Gastrocnemius medialis (tissue), 4 donors: ENCODE results near the gene PIGR. TPM values are rescaled to one million over a fixed set of nuclear protein-coding genes. Genes with fewer than 3 reads are reported as not detected.

Experiments
- ATAC-seq, 2 donors: fragments of 150-250 bp; one replicate each; pipeline ENCODE4 v1.9.1; 2016
- DNase-seq, 2 donors: peaks; one replicate each; pipeline ENCODE4 v3.0.0-alpha.2; 2019
- H3K27ac ChIP-seq, 4 donors: fragments of 200-600 bp; sonication (generic); 1 replicate in 1 of 4; 2 replicates in 3 of 4; pipeline ENCODE4 v1.5.1; 2016 to 2018; ENCODE audit warnings: mild to moderate bottlenecking in 2 of 4, moderate library complexity in 1 of 4
- H3K27me3 ChIP-seq, 3 donors: fragments of 200-600 bp; sonication (generic) in 2 of 3; 1 replicate in 1 of 3; 2 replicates in 2 of 3; pipeline versions ENCODE4 v1.5.1 to v1.6.0; 2016 to 2019; ENCODE audit warnings: mild to moderate bottlenecking in 1 of 3, moderate library complexity in 1 of 3
- H3K36me3 ChIP-seq, 2 donors: fragments of 200-600 bp; sonication (generic) in 1 of 2; one replicate each; pipeline ENCODE4 v1.5.1; 2017 to 2018
- H3K4me1 ChIP-seq, 2 donors: fragments of 200-600 bp; sonication (generic) in 1 of 2; one replicate each; pipeline ENCODE4 v1.5.1; 2016 to 2017; ENCODE audit warnings: mild to moderate bottlenecking in 2 of 2
- H3K4me3 ChIP-seq, 4 donors: fragments of 200-600 bp; sonication (generic) in 3 of 4; 1 replicate in 1 of 4; 2 replicates in 3 of 4; pipeline ENCODE4 v1.5.1; 2016 to 2019; ENCODE audit warnings: mild to moderate bottlenecking in 2 of 4
- H3K9me3 ChIP-seq, 3 donors: fragments of 200-600 bp; sonication (generic) in 2 of 3; 1 replicate in 1 of 3; 2 replicates in 2 of 3; pipeline ENCODE4 v1.5.1; 2016 to 2019
- POLR2A ChIP-seq, 2 donors: fragments of 450-650 bp; IDR thresholded peaks; one replicate each; pipeline ENCODE4 v1.6.1; 2017; ENCODE audit warnings: antibody characterized with exemption in 2 of 2, mild to moderate bottlenecking in 2 of 2, moderate library complexity in 2 of 2
- in situ Hi-C, 4 donors: fragments of 200-750 bp; cut with MboI; loops; one replicate each; pipeline versions ENCODE4 v1.15.0 to v1.8.0; 2017; ENCODE audit warnings: low sequenced_read_pairs in 4 of 4
- intact Hi-C: fragments of 100-400 bp; cut with DNase I; formaldehyde crosslinking; loops from one replicate; pipeline ENCODE4 v1.15.1; 2023; ENCODE audit warnings: low total_unique reads
- total RNA-seq, 4 donors: library from RNA; depleted of rRNA; stranded (reverse); fragments of >200 nt; gene quantifications; one replicate each; pipeline versions ENCODE4 v1.1.0 to v1.2.3, GENCODE V29; 2016
- TF ChIP-seq, protein P1 (sequence below), 5 experiments: fragments of 450-650 bp in 3 of 5; fragments of 200-600 bp in 2 of 5; sonication (generic) in 2 of 5; IDR thresholded peaks in 4 of 5; conservative IDR thresholded peaks in 1 of 5; 1 replicate in 4 of 5; 2 replicates in 1 of 5; pipeline ENCODE4 v1.5.1; 2016 to 2019; ENCODE audit warnings: antibody characterized with exemption in 5 of 5, mild to moderate bottlenecking in 3 of 5, moderate library complexity in 3 of 5

PIGR gene
- total RNA-seq, 4 donors from 2014 or later = 0.10 to 28.4 (median 0.11) TPM; not detected in 1

DNA sequence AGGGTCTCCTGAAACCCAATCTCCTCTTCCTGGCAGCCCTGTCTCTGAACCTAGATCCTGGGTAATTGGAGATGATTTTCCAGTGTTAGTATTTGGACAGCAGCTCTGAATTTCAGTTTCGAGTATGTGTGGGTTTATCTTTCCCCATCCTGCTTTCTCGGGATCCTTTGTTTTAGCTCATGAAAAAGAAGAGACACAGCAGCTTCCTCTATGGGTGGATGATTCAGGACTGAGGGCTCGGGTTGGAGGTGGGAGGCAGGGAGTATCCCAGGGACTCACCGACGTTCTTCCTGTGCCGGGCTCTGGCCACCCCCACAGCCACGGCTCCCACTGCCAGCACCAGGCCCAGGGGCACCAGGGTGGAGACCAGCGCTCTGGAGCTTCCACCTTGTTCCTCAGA lies 14.1 kb downstream of the PIGR start:
- Histone ChIP-seq H3K9me3 (no peaks in the 10 kb centered on the region), H3K4me1 (no peaks in the 10 kb centered on the region), H3K27me3 (no peaks in the 10 kb centered on the region), H3K4me3 (no peak overlapping the region), H3K27ac (no peak overlapping the region), H3K36me3 (no peaks in the 10 kb centered on the region)
- in situ Hi-C loops = no loop called here
- TF ChIP-seq, protein P1, sequence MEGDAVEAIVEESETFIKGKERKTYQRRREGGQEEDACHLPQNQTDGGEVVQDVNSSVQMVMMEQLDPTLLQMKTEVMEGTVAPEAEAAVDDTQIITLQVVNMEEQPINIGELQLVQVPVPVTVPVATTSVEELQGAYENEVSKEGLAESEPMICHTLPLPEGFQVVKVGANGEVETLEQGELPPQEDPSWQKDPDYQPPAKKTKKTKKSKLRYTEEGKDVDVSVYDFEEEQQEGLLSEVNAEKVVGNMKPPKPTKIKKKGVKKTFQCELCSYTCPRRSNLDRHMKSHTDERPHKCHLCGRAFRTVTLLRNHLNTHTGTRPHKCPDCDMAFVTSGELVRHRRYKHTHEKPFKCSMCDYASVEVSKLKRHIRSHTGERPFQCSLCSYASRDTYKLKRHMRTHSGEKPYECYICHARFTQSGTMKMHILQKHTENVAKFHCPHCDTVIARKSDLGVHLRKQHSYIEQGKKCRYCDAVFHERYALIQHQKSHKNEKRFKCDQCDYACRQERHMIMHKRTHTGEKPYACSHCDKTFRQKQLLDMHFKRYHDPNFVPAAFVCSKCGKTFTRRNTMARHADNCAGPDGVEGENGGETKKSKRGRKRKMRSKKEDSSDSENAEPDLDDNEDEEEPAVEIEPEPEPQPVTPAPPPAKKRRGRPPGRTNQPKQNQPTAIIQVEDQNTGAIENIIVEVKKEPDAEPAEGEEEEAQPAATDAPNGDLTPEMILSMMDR (IDR thresholded peaks at IDR 0.05 in 4 of 5, conservative IDR thresholded peaks at IDR 0.05 in 1 of 5) = no peak
- no peak for TF ChIP-seq POLR2A (IDR thresholded peaks at IDR 0.05)
- no peak for ATAC-seq
- DNase-seq = no peak
- intact Hi-C loops = no loop called here

- Histone ChIP-seq H3K27me3 (no peaks in the 10 kb centered on the region), H3K27ac (no peak overlapping the region), H3K9me3 (no peaks in the 10 kb centered on the region), H3K4me3 (no peak overlapping the region), H3K4me1 (no peaks in the 10 kb centered on the region), H3K36me3 (no peaks in the 10 kb centered on the region)
- DNase-seq (no peak), ATAC-seq (no peak)
- in situ Hi-C loops = no loop called here
- intact Hi-C loops = no loop called here
- TF ChIP-seq, protein P1 (IDR thresholded peaks at IDR 0.05 in 4 of 5, conservative IDR thresholded peaks at IDR 0.05 in 1 of 5) = no peak
- TF ChIP-seq POLR2A (IDR thresholded peaks at IDR 0.05) = no peak
These were observed 14.6 kb downstream of the PIGR start for GRCh38 chr1:206931709-206932108.

- H3K27ac ChIP-seq = no peak overlapping the region
- intact Hi-C loops = no loop called here
These were observed 16.0 kb downstream of the PIGR start for GRCh38 chr1:206930210-206930798.

GRCh38 chr1:206929524-206929923 lies 16.7 kb downstream of the PIGR start:
- Histone ChIP-seq H3K36me3 (no peaks in the 10 kb centered on the region), H3K4me1 (peaks cover 0 to 4% of the 10 kb centered on the region in 2 donors), H3K4me3 (no peak overlapping the region), H3K9me3 (no peaks in the 10 kb centered on the region), H3K27me3 (no peaks in the 10 kb centered on the region), H3K27ac (no peak overlapping the region)
- intact Hi-C loops = no loop called here
- DNase-seq (no peak), ATAC-seq (no peak)
- TF ChIP-seq, protein P1 (IDR thresholded peaks at IDR 0.05 in 4 of 5, conservative IDR thresholded peaks at IDR 0.05 in 1 of 5) = no peak
- TF ChIP-seq POLR2A (IDR thresholded peaks at IDR 0.05) = no peak
- in situ Hi-C loops = no loop called here

More at GRCh38 chr1:206930210-206930798, 16.0 kb downstream of the PIGR start:
- DNase-seq (no peak), ATAC-seq (no peak)
- in situ Hi-C loops = no loop called here
- H3K36me3 ChIP-seq = no peaks in the 10 kb centered on the region
- H3K27me3 ChIP-seq = no peaks in the 10 kb centered on the region
- TF ChIP-seq, protein P1 (IDR thresholded peaks at IDR 0.05 in 4 of 5, conservative IDR thresholded peaks at IDR 0.05 in 1 of 5) = no peak
- TF ChIP-seq POLR2A (IDR thresholded peaks at IDR 0.05) = no peak
- H3K9me3 ChIP-seq = no peaks in the 10 kb centered on the region
- H3K4me1 ChIP-seq = peaks cover 0 to 4% of the 10 kb centered on the region in 2 donors
- no peak overlapping the region for H3K4me3 ChIP-seq

DNA sequence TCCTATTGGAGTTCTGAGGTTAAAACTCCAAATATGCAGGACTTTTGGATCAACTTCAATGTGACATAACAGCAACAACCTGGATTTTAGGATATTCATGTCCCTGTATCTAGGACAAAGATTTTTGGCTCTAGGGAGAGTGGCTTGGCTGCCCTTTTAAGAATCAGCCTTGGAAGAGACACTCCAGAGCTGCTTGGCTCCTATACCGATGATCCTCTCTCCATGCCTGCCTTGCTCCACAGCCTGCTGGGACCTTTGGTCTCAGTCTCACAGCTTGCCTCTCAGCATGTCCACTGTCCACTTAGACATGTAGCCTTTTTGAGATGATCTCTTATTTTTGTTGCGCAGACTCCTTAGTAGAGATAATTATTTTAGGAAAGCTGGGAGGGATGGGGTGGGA lies 20.0 kb downstream of the PIGR start:
- Histone ChIP-seq H3K9me3 (no peaks in the 10 kb centered on the region), H3K27ac (no peak overlapping the region), H3K27me3 (no peaks in the 10 kb centered on the region), H3K4me3 (no peak overlapping the region), H3K4me1 (peaks cover 0 to 4% of the 10 kb centered on the region in 2 donors), H3K36me3 (no peaks in the 10 kb centered on the region)
- in situ Hi-C loops = no loop called here
- intact Hi-C loops = no loop called here
- DNase-seq = no peak
- ATAC-seq = no peak
- no peak for TF ChIP-seq POLR2A (IDR thresholded peaks at IDR 0.05)
